ENCODE data around the gene DACH1.
A peak's percentile ranks its signal among the peaks of the same experiment; 100 is the strongest.

The DACH1 gene

DNA sequence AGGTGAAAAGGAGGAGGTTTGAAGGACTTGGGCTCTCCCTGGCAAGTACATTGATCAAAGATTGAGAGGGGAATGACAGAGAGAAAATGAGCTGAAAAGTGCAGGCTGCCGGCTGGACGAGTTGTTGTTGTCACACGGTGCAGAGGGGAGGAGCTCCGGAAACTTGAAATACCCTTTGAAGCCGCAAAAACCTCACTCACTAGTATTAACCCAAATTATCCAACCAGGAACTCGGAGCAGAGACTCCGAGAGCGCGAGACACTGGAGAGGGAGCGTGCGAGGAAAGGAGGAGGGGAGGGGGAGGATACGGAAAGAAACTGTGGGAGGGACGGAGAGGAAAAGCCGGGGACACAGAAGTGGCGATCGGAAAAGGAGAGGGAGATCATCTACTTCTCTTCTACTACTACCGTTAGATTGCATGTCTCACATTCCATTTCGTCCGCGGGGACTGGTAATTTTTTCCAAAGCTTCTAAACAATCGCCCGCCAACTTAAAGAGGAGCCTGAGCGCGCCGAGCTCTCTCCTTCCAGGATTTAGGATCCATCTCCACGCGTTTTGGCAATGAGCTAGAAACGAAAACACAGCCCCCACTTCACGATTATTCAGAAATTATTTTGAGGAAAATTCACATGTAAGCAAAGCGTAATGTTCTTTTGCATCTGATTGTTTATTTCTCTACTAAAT, at the start of gene DACH1 (continued):
- TF ChIP-seq, protein P1, sequence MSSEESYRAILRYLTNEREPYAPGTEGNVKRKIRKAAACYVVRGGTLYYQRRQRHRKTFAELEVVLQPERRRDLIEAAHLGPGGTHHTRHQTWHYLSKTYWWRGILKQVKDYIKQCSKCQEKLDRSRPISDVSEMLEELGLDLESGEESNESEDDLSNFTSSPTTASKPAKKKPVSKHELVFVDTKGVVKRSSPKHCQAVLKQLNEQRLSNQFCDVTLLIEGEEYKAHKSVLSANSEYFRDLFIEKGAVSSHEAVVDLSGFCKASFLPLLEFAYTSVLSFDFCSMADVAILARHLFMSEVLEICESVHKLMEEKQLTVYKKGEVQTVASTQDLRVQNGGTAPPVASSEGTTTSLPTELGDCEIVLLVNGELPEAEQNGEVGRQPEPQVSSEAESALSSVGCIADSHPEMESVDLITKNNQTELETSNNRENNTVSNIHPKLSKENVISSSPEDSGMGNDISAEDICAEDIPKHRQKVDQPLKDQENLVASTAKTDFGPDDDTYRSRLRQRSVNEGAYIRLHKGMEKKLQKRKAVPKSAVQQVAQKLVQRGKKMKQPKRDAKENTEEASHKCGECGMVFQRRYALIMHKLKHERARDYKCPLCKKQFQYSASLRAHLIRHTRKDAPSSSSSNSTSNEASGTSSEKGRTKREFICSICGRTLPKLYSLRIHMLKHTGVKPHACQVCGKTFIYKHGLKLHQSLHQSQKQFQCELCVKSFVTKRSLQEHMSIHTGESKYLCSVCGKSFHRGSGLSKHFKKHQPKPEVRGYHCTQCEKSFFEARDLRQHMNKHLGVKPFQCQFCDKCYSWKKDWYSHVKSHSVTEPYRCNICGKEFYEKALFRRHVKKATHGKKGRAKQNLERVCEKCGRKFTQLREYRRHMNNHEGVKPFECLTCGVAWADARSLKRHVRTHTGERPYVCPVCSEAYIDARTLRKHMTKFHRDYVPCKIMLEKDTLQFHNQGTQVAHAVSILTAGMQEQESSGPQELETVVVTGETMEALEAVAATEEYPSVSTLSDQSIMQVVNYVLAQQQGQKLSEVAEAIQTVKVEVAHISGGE (tag by site-specific recombination; conservative IDR thresholded peaks at IDR 0.05; ENCODE audit: low read depth): peak; percentile 90
- TF ChIP-seq ZNF155 (tag by site-specific recombination; IDR thresholded peaks at IDR 0.05) (no peak), MZF1 (tag by site-specific recombination; IDR thresholded peaks at IDR 0.05; ENCODE audit: borderline replicate concordance) (peak; percentile 83), ZNF548 (tag by site-specific recombination; IDR thresholded peaks at IDR 0.05) (no peak), ZNF114 (tag by site-specific recombination; IDR thresholded peaks at IDR 0.05) (no peak), ZNF521 (tag by site-specific recombination; IDR thresholded peaks at IDR 0.05) (no peak), ZNF585B (tag by site-specific recombination; IDR thresholded peaks at IDR 0.05) (no peak), ZSCAN16 (tag by site-specific recombination; IDR thresholded peaks at IDR 0.05) (no peak), ZNF610 (tag by site-specific recombination; IDR thresholded peaks at IDR 0.05; ENCODE audit: borderline replicate concordance) (peak; percentile 43; the same call in 1 of the 2 replicates), ZFP3 (tag by site-specific recombination; IDR thresholded peaks at IDR 0.05; ENCODE audit: low read depth) (no peak), ZBTB48 (tag by site-specific recombination; IDR thresholded peaks at IDR 0.05) (no peak), ZNF658 (tag by site-specific recombination; IDR thresholded peaks at IDR 0.05) (no peak), GLIS1 (tag by site-specific recombination; IDR thresholded peaks at IDR 0.05) (peak; percentile 41), ZNF549 (tag by site-specific recombination; IDR thresholded peaks at IDR 0.05) (no peak), KLF10 (tag by site-specific recombination; IDR thresholded peaks at IDR 0.05) (no peak), GLIS2 (tag by site-specific recombination; IDR thresholded peaks at IDR 0.05) (no peak), ZNF274 (IDR thresholded peaks at IDR 0.05; ENCODE audit: low read length) (no peak), ZNF274 (tag by site-specific recombination; IDR thresholded peaks at IDR 0.05; ENCODE audit: borderline replicate concordance) (no peak), KLF7 (tag by site-specific recombination; IDR thresholded peaks at IDR 0.05; ENCODE audit: borderline replicate concordance) (no peak), TRIM28 (IDR thresholded peaks at IDR 0.05; ENCODE audit: borderline replicate concordance, low read length) (peak; percentile 88)
- TF ChIP-seq, protein P2, sequence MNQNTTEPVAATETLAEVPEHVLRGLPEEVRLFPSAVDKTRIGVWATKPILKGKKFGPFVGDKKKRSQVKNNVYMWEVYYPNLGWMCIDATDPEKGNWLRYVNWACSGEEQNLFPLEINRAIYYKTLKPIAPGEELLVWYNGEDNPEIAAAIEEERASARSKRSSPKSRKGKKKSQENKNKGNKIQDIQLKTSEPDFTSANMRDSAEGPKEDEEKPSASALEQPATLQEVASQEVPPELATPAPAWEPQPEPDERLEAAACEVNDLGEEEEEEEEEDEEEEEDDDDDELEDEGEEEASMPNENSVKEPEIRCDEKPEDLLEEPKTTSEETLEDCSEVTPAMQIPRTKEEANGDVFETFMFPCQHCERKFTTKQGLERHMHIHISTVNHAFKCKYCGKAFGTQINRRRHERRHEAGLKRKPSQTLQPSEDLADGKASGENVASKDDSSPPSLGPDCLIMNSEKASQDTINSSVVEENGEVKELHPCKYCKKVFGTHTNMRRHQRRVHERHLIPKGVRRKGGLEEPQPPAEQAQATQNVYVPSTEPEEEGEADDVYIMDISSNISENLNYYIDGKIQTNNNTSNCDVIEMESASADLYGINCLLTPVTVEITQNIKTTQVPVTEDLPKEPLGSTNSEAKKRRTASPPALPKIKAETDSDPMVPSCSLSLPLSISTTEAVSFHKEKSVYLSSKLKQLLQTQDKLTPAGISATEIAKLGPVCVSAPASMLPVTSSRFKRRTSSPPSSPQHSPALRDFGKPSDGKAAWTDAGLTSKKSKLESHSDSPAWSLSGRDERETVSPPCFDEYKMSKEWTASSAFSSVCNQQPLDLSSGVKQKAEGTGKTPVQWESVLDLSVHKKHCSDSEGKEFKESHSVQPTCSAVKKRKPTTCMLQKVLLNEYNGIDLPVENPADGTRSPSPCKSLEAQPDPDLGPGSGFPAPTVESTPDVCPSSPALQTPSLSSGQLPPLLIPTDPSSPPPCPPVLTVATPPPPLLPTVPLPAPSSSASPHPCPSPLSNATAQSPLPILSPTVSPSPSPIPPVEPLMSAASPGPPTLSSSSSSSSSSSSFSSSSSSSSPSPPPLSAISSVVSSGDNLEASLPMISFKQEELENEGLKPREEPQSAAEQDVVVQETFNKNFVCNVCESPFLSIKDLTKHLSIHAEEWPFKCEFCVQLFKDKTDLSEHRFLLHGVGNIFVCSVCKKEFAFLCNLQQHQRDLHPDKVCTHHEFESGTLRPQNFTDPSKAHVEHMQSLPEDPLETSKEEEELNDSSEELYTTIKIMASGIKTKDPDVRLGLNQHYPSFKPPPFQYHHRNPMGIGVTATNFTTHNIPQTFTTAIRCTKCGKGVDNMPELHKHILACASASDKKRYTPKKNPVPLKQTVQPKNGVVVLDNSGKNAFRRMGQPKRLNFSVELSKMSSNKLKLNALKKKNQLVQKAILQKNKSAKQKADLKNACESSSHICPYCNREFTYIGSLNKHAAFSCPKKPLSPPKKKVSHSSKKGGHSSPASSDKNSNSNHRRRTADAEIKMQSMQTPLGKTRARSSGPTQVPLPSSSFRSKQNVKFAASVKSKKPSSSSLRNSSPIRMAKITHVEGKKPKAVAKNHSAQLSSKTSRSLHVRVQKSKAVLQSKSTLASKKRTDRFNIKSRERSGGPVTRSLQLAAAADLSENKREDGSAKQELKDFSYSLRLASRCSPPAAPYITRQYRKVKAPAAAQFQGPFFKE (tag by site-specific recombination; IDR thresholded peaks at IDR 0.05; ENCODE audit: borderline replicate concordance): no peak
- TF ChIP-seq, protein P3, sequence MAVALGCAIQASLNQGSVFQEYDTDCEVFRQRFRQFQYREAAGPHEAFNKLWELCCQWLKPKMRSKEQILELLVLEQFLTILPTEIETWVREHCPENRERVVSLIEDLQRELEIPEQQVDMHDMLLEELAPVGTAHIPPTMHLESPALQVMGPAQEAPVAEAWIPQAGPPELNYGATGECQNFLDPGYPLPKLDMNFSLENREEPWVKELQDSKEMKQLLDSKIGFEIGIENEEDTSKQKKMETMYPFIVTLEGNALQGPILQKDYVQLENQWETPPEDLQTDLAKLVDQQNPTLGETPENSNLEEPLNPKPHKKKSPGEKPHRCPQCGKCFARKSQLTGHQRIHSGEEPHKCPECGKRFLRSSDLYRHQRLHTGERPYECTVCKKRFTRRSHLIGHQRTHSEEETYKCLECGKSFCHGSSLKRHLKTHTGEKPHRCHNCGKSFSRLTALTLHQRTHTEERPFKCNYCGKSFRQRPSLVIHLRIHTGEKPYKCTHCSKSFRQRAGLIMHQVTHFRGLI (tag by site-specific recombination; IDR thresholded peaks at IDR 0.05): no peak
- TF ChIP-seq, protein P4, sequence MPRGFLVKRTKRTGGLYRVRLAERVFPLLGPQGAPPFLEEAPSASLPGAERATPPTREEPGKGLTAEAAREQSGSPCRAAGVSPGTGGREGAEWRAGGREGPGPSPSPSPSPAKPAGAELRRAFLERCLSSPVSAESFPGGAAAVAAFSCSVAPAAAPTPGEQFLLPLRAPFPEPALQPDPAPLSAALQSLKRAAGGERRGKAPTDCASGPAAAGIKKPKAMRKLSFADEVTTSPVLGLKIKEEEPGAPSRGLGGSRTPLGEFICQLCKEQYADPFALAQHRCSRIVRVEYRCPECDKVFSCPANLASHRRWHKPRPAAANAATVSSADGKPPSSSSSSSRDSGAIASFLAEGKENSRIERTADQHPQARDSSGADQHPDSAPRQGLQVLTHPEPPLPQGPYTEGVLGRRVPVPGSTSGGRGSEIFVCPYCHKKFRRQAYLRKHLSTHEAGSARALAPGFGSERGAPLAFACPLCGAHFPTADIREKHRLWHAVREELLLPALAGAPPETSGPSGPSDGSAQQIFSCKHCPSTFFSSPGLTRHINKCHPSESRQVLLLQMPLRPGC (tag by site-specific recombination; IDR thresholded peaks at IDR 0.05): no peak; the same call in 1 of the 2 replicates
- TF ChIP-seq, protein P5, sequence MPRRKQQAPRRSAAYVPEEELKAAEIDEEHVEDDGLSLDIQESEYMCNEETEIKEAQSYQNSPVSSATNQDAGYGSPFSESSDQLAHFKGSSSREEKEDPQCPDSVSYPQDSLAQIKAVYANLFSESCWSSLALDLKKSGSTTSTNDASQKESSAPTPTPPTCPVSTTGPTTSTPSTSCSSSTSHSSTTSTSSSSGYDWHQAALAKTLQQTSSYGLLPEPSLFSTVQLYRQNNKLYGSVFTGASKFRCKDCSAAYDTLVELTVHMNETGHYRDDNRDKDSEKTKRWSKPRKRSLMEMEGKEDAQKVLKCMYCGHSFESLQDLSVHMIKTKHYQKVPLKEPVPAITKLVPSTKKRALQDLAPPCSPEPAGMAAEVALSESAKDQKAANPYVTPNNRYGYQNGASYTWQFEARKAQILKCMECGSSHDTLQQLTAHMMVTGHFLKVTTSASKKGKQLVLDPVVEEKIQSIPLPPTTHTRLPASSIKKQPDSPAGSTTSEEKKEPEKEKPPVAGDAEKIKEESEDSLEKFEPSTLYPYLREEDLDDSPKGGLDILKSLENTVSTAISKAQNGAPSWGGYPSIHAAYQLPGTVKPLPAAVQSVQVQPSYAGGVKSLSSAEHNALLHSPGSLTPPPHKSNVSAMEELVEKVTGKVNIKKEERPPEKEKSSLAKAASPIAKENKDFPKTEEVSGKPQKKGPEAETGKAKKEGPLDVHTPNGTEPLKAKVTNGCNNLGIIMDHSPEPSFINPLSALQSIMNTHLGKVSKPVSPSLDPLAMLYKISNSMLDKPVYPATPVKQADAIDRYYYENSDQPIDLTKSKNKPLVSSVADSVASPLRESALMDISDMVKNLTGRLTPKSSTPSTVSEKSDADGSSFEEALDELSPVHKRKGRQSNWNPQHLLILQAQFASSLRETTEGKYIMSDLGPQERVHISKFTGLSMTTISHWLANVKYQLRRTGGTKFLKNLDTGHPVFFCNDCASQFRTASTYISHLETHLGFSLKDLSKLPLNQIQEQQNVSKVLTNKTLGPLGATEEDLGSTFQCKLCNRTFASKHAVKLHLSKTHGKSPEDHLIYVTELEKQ (tag by site-specific recombination; IDR thresholded peaks at IDR 0.05; ENCODE audit: borderline replicate concordance): no peak
